ENCODE data around the gene TSPAN9. TPM values are rescaled to one million over a fixed set of nuclear protein-coding genes. Genes with fewer than 3 reads are reported as not detected.

TSPAN9 gene
- total RNA-seq, 1 donor from 2014 or later: 8.4 TPM

- no peak for DNase-seq
These were observed 114.3 kb downstream of the TSPAN9 start for GRCh38 chr12:3191450-3191849.

- DNase-seq: no peak
These were observed 115.0 kb downstream of the TSPAN9 start for GRCh38 chr12:3192221-3192620.

- DNase-seq: no peak
These were observed 116.0 kb downstream of the TSPAN9 start for GRCh38 chr12:3193131-3193530.

- DNase-seq: no peak
These were observed 116.6 kb downstream of the TSPAN9 start for GRCh38 chr12:3193755-3194154.

GRCh38 chr12:3195337-3195736 lies 118.2 kb downstream of the TSPAN9 start:
- no peak for DNase-seq

- DNase-seq: no peak
These were observed 118.8 kb downstream of the TSPAN9 start for GRCh38 chr12:3195859-3196483.

GRCh38 chr12:3196488-3196887 lies 119.3 kb downstream of the TSPAN9 start:
- no peak for DNase-seq

GRCh38 chr12:3197131-3197818 lies 120.1 kb downstream of the TSPAN9 start:
- DNase-seq: no peak

- no peak for DNase-seq
These were observed 122.4 kb downstream of the TSPAN9 start for GRCh38 chr12:3199551-3200031.

GRCh38 chr12:3200032-3200617 lies 122.9 kb downstream of the TSPAN9 start:
- DNase-seq: no peak

GRCh38 chr12:3200814-3201233 lies 123.6 kb downstream of the TSPAN9 start:
- DNase-seq: no peak

GRCh38 chr12:3201339-3202051 lies 124.3 kb downstream of the TSPAN9 start:
- DNase-seq: no peak

GRCh38 chr12:3202096-3202495 lies 124.9 kb downstream of the TSPAN9 start:
- DNase-seq: no peak

- no peak for DNase-seq
These were observed 125.7 kb downstream of the TSPAN9 start for GRCh38 chr12:3202734-3203446.

- DNase-seq: no peak
These were observed 126.5 kb downstream of the TSPAN9 start for GRCh38 chr12:3203713-3204112.

GRCh38 chr12:3204143-3204542 lies 127.0 kb downstream of the TSPAN9 start:
- no peak for DNase-seq

- DNase-seq: no peak
These were observed 127.8 kb downstream of the TSPAN9 start for GRCh38 chr12:3204730-3205531.

GRCh38 chr12:3205742-3206519 lies 128.8 kb downstream of the TSPAN9 start:
- no peak for DNase-seq

GRCh38 chr12:3206536-3207072 lies 129.4 kb downstream of the TSPAN9 start:
- DNase-seq: no peak

- no peak for DNase-seq
These were observed 130.0 kb downstream of the TSPAN9 start for GRCh38 chr12:3207175-3207574.
